GM21360 (cell line): ENCODE measurements around the gene NDC1.

Experiments
- ATAC-seq: cut with Tn5 transposase; IDR thresholded peaks from one replicate; pipeline ENCODE4 v1.9.1; 2021; ENCODE audit warnings: mild to moderate bottlenecking, moderate library complexity; ENCODE audit not compliant: unreplicated experiment

Gene NDC1

DNA sequence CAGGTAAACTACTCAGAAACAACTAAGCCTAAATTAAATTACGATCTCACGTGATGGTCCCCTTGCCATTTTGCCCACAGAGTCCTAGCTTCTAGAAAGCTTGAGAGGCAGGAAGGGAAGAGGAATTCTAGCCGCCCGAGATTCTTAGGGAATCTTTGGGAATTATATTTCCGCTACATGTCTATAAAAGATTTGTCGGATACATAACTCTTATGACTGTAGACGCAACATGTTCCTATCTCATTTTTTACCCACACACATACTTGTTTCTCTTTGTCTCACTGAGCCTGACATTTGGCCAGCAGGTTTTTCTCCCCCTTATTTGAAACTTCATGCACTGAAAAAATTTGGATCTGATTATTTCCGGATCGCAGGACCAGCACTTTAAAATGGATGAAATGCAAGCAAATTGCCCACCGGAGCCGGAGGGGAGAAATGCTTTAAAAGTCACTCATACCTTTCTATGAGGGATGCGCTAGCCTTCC lies 104.6 kb downstream of the NDC1 start:
- ATAC-seq = no peak

GRCh38 chr1:53732912-53733317 lies 105.2 kb downstream of the NDC1 start:
- no peak for ATAC-seq

DNA sequence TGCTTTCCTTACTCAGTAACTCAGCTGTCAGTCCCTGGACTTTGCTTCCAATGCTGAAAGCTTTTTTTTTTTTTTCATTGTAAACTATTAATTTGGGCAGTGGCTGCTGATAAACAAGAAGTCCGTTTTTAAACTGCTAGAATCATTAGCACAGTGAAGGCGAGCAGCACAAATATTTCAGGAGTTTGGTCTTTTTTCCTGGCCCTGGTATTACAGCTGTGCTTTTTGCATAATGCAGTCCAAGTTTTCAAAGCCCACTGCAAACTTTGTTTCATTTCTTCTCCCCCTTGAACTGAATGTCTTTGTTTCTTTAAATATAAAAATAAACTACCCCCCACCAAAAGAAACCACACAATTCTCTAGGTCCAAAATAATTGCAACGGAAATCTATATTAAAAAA lies 105.7 kb downstream of the NDC1 start:
- no peak for ATAC-seq

DNA sequence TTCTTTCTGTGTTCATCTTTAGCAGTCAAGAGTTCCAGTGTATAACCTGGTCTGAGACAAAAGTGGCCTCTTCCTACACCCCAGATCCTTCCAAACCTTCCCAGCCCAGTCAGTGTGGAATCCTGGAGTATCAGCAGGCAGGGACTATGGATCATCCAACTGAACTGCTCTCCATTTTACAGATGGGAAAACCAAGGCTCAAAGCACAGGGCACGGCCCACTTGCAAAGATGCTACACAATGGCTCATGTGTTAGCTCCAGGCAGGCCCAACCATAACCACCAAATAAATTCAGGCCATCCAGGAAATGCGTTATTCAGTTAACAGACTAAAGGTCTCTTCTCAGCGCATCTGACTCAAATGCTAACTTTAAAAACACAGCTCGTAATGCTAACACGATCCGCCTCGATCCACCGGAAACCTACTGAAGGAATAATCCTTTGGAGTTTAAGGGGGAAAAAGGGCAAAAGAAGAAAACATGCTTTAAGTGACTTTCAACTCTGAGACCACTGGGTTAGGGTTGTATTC lies 106.3 kb downstream of the NDC1 start:
- ATAC-seq = no peak

GRCh38 chr1:53731043-53731600 lies 107.0 kb downstream of the NDC1 start:
- no peak for ATAC-seq

DNA sequence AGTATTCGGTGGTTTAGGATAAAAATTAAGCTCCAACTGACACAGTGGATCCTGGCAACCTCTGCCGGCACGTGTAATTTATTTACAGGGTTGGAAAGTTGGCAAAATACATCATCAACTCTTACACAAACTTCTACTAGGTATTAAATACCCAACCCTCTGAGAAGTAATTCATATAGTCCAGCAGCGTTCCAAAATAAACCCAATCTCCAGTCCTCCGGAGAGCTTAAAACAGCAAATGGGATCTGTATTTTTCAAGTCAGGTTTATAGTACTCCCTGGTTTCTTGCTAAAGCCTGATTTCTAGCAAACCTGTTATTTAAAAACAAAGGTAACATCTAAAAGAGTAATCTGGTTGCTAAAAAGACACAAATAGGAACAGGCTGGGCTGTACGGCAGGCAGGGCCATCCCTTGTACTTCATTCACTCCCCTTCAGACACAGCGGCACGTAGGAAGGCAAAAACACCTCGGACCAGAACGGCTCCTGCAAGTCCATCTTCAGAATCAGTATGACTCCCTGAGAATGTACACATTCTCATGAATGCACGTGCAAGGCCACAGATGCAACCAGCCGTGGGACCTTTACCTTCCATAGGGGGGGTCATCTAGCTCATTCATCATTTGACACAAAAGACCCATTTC lies 107.8 kb downstream of the NDC1 start:
- no peak for ATAC-seq

DNA sequence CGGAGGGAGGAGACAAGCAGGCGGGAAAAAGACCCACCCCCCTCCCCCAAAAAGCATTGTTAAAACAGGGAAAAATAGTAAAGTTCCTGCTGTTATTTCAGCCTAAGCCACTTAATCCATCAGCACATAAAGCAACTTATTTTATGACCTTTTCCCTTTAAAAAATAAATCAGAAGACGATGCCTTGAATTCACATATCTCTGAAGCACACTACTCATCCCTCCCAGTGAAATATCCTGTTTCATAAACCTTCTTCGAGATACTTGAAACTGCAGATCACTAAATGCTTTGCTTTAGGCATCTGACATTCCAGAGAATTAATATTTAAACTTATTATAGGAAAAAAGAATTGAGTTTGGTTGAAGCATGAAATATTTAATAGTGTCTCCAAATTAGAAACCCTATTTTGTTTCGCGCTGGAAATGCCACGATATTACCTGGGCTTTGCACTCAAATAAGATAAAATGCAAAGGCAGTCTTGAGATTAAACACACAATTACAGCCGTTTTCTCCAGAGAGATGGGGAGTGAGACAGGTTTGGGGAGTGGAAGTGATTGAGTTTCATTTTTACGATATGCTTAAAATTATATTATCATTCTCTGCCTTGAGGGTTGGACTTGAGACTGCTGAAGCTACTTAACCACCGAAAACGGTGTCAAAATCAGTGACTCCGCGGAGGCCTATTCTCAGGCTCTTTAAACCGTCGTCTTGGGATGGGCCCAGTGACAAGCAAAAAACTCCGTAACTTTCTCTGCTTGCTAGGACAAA lies 108.5 kb downstream of the NDC1 start:
- no peak for ATAC-seq

GRCh38 chr1:53728702-53729455 lies 109.2 kb downstream of the NDC1 start:
- no peak for ATAC-seq

DNA sequence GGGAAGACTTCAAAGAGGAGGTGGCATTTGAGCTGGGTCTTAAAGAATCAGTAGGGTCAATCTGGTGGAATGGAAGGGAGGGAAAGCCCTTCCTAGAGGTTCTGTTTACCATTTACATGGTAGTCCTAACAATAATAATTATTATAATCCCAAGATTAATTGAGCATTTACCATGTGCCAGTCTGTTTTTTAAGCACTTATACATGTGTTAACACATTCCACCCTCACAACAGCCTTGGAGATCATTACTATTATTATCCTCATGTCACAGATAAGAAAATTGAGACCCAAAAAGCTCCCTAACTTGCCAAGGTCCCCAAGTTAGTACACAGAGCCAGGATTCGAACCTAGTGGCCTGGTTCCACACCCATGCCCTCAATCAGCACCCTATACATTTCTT lies 109.9 kb downstream of the NDC1 start:
- no peak for ATAC-seq

DNA sequence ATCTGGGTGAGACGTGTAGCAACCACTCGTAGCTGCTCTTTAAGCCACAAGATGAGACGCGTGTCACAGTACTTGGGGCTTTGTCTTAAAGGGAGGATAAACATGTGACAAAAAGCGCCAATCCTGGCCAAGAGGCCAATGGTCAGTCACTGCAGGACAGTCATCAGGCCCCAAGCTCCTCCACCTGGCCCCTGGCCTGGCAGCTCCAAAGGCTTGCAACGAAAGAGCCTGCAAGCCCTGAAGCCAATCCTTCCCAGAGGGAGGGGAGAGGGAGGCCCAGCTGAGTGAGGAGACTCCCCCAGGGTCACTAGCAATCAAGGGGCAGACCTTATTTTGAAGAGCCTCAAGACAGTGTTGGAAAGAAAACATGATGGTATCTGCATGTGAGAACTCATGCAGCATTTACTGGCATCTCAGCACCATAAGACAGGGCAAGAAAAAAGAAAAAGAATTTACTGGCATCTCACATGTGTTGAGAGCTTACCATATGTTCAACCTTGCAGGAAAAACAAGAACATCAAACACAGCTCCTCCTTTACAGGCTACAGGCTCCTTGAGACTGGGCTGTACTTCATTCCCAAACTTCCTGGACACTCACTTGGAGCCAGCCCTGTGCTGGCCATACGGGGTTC lies 110.5 kb downstream of the NDC1 start:
- ATAC-seq = no peak

DNA sequence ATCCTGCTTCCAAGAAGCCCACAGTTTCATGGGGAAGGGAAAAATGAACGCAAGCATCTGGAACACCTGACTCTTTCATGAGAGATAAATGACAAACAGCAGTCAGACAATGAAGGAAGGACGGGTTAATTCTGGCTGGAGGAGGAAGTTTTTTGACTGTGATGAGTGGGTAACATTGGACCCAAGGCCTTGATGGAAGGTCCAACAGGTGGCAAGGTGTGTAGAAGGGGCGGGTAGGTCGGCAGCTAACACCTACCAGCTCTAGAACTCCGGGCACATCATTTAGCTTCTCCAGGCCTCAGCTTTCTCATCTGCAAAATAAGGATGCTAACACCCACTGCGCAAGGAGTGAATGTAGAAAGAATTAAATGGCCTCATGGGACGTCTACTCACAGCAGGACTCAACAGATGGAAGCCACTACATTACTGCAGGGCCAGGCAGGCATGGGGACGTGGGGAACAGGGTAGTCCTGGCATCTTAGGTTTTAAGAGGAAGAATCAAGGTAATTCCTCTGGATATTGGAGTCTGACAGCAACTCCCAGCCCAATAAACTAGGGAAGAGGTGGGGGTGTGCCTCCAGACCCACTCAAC lies 112.0 kb downstream of the NDC1 start:
- no peak for ATAC-seq

DNA sequence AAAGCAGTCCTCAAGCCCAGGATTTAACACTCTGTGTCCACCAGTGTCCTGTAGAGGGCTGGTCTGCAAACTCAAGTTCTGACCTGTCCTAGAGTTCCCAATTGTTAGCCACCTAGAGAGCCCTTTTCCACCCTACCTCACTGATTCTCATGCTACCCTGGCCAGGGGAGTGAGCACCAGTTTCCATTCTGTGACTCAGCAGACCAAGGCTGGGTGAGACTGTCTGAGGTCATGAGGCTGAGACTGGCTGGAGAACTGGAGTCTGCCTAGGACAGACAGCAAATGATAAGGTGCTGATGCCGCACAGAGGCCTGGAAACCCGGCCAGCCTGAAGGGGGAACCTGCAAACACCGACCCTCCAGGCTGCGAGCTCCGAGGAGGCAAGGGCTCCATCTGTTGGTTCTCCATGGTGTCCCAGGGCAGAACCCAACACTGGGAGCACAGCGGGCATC lies 112.8 kb downstream of the NDC1 start:
- ATAC-seq = no peak

DNA sequence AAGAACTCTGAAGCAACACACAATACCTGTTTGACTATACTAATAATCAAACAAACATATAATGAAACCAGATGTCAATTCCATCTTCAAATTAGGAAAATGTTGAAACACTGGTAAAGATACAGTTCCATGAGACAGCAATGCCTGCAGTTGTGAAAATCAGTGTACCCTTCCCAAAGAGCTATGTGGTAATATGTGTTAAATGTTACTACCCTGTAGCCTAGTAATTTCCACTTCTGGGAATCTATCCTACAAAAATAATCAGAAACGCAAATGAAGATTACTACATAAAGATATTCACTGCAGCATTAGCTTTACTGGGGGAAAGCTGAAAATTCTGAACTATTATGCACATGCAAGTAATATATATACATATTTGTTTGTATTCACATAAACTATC lies 116.1 kb downstream of the NDC1 start:
- ATAC-seq = no peak

DNA sequence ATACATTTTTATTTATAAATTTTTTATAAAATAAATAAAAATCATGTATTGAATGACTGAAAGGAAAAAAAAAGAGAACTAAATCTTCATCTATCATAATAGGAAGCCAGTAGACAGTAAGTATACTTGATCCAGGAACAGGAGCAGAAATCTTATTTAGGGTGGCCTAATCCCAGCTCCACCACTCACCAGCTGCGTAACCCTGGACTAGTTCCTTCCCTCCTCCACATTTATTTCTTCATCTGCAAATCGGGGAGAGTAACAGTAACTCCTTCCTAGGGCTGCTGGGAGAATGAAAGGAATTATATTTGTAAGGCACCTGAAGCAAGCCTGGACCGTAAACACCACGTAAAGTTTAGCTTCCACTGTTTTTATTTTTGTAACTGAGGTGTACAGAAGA lies 117.0 kb downstream of the NDC1 start:
- no peak for ATAC-seq

GRCh38 chr1:53719469-53719868 lies 118.6 kb downstream of the NDC1 start:
- no peak for ATAC-seq

DNA sequence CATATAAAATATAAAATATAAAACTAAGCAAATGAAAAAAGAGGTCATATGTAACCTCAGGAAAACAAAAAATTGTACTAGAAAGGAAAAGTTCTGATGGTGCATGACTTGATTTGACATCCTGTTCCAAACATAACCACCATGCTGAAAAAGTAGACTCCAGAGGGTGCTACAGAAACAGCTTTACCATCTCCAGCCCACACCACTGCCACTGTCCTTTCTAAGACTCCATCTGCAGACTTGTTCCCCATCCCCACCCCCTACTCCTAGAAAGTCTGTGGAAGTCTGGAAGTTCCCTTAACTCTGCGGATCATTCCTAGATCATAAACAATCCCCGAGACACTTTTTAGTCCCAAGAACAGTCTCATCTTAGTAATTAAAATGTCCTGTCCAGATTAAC lies 119.7 kb downstream of the NDC1 start:
- no peak for ATAC-seq

- no peak for ATAC-seq
Observed at GRCh38 chr1:53717025-53717804, 120.9 kb downstream of the NDC1 start.

GRCh38 chr1:53716150-53716549 lies 121.9 kb downstream of the NDC1 start:
- ATAC-seq = no peak

- no peak for ATAC-seq
Observed at GRCh38 chr1:53715478-53715877, 122.6 kb downstream of the NDC1 start.
